Heart left ventricle (tissue), 13 donors: ENCODE results near the gene DPH5.

Experiments
- CTCF ChIP-seq, 12 donors: fragments of 200-600 bp; sonication (generic) in 4 of 12; IDR thresholded peaks; one replicate each; pipeline versions ENCODE4 v1.5.0 to v1.8.0; 2018 to 2022; ENCODE audit warnings: antibody characterized with exemption in 12 of 12, mild to moderate bottlenecking in 5 of 12
- POLR2A ChIP-seq, 2 donors: fragments of 450-650 bp; IDR thresholded peaks; one replicate each; pipeline ENCODE4 v1.6.1; 2017; ENCODE audit warnings: antibody characterized with exemption in 2 of 2, mild to moderate bottlenecking in 2 of 2, moderate library complexity in 2 of 2
- donor health status: ischemic (EF 13 %, LVEDD 7.1; RV severe dilation, severe dysfunction).
- donor health status: DM: no; HTN: yes; CAD: no.
- donor health status: DM: no; HTN: no; CAD: no.
- donor health status: ischemic (EF 25% LVEDD 6.9; RV normal size, moderate dysfunction).
- donor health status: ischemic (EF 25% LVEDD 5.7; RV mildly dilated, moderate dysfunction).
- donor health status: ischemic (EF 35%, LVEDD 5.7; RV mildly dilated, moderate dysfunction).
- donor health status: nonischemic (EF 11% LVEDD 7.7; RV severe dilation, severe dysfunction).
- donor health status: DM: yes; HTN: yes; CAD: no.
- donor health status: PGD.
- donor health status: ischemic (EF 29% LVEDD 5.4; RV normal size, mild dysfunction).
- donor health status: nonischemic (EF 23%, LVEDD 6.1; RV moderate dilation, normal function).

- TF ChIP-seq POLR2A (IDR thresholded peaks at IDR 0.05) (no peak), CTCF (IDR thresholded peaks at IDR 0.05) (no peak)
These were observed 54.6 kb downstream of the DPH5 start for GRCh38 chr1:100971021-100971420.
